ENCODE measurements around the gene IL26. TPM values are rescaled to one million over a fixed set of nuclear protein-coding genes. Genes with fewer than 3 reads are reported as not detected.

The IL26 gene
- polyA plus RNA-seq, 1 donor from 2014 or later, result not detected

DNA sequence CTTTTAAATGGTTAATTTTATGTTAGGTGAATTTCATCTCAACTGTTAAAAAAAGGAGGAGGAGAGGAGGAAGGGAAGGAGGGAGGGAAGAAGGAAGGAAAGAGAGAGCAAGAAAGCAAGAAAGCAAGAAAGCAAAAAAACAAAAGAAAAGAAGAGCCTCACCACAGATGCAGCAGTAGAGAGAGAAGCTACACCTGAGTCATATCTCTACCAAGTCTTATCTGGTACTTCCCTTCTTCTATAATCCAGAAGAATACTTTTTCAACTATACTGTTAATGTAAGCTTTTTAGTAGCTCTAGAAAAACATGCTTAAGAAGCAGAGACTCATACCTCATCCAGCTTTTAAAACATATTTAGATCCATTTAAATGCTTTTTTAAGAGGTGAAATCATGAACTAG is 5.6 kb upstream of the IL26 start:
- Histone ChIP-seq H2AFZ (ENCODE audit: low read depth, low read length) (no peak overlapping the region), H3K27me3 (ENCODE audit: insufficient read depth, low read depth, low read length) (no peaks in the 10 kb centered on the region), H3F3A (ENCODE audit: insufficient read depth, low read length, poor library complexity, severe bottlenecking) (no peaks in the 10 kb centered on the region), H3K79me2 (replicated peaks; ENCODE audit: insufficient read depth, low read length) (no peaks in the 10 kb centered on the region), H4K20me1 (ENCODE audit: insufficient read depth) (no peaks in the 10 kb centered on the region), H3K9me3 (ENCODE audit: low read length) (no peaks in the 10 kb centered on the region), H3K4me2 (ENCODE audit: low read length) (no peak overlapping the region), H3K9ac (ENCODE audit: low read length) (no peak overlapping the region), H3K36me3 (ENCODE audit: insufficient read depth, low read length) (no peaks in the 10 kb centered on the region), H3K4me3 (ENCODE audit: low read length) (no peak overlapping the region), H3K9me2 (ENCODE audit: insufficient read depth, low read length) (no peaks in the 10 kb centered on the region), H3K27ac (ENCODE audit: low read length) (no peak overlapping the region)
- no peak for TF ChIP-seq SMC3 (conservative IDR thresholded peaks at IDR 0.05; ENCODE audit: poor library complexity)
- TF ChIP-seq EZH2 (IDR thresholded peaks at IDR 0.05; ENCODE audit: borderline replicate concordance, insufficient read depth, low read length, poor library complexity, severe bottlenecking), result no peak

DNA sequence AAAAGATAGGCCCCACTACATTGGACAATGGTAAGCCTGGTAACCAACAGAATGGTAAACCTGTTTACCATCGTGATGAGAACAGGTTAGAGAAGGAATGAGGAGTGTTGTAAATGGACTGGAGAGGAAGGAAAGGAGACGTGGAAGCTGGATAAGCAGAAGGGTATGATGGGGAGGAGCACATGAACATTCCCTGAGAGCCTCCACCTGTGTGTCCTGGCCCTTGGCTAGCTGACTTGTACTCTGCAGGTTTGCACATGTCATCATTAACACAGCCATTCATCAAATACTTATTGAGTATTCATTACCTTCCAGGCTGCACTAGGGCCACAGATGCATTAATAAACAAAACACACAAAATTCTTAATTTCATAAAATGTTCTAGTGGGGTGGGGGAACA is 4.3 kb upstream of the IL26 start:
- H3K27me3 ChIP-seq (ENCODE audit: insufficient read depth, low read depth, low read length), result no peaks in the 10 kb centered on the region

DNA sequence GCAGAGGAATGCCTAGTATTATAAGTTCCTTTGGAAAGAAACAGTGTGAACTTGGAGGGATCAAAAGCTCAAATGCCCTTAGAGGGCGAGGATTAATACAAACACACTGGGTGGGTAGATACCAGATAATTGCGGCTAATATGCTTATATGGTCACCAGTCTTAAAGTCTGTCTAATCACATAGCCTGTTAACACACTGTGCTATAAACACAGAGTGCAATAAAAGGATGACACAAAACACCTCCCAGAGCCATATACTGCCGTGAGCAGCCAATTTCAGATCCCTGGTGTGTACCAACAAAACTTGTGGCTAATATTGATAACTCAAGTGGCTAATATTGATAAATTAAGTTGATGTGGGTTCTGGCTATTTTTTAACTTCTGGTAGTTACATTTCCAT is 1.7 kb upstream of the IL26 start:
- Histone ChIP-seq H3K9me3 (ENCODE audit: low read length) (no peaks in the 10 kb centered on the region), H2AFZ (ENCODE audit: low read depth, low read length) (no peak overlapping the region), H3K9me2 (ENCODE audit: insufficient read depth, low read length) (no peaks in the 10 kb centered on the region), H3K27ac (ENCODE audit: low read length) (no peak overlapping the region), H3K9ac (ENCODE audit: low read length) (no peak overlapping the region), H3K36me3 (ENCODE audit: insufficient read depth, low read length) (no peaks in the 10 kb centered on the region), H3K4me3 (ENCODE audit: low read length) (no peak overlapping the region), H4K20me1 (ENCODE audit: insufficient read depth) (no peaks in the 10 kb centered on the region), H3K4me2 (ENCODE audit: low read length) (no peak overlapping the region), H3F3A (ENCODE audit: insufficient read depth, low read length, poor library complexity, severe bottlenecking) (no peaks in the 10 kb centered on the region), H3K79me2 (replicated peaks; ENCODE audit: insufficient read depth, low read length) (no peaks in the 10 kb centered on the region), H3K27me3 (ENCODE audit: insufficient read depth, low read depth, low read length) (no peaks in the 10 kb centered on the region)
- TF ChIP-seq EZH2 (IDR thresholded peaks at IDR 0.05; ENCODE audit: borderline replicate concordance, insufficient read depth, low read length, poor library complexity, severe bottlenecking) (no peak), SMC3 (conservative IDR thresholded peaks at IDR 0.05; ENCODE audit: poor library complexity) (no peak), RAD21 (conservative IDR thresholded peaks at IDR 0.05) (no peak), POLR2AphosphoS5 (IDR thresholded peaks at IDR 0.05) (no peak), MXI1 (conservative IDR thresholded peaks at IDR 0.05; ENCODE audit: poor library complexity, severe bottlenecking) (no peak), TAF1 (IDR thresholded peaks at IDR 0.05; ENCODE audit: low read depth) (no peak), EP300 (conservative IDR thresholded peaks at IDR 0.05; ENCODE audit: poor library complexity, severe bottlenecking) (no peak)
- TF ChIP-seq, protein P1, sequence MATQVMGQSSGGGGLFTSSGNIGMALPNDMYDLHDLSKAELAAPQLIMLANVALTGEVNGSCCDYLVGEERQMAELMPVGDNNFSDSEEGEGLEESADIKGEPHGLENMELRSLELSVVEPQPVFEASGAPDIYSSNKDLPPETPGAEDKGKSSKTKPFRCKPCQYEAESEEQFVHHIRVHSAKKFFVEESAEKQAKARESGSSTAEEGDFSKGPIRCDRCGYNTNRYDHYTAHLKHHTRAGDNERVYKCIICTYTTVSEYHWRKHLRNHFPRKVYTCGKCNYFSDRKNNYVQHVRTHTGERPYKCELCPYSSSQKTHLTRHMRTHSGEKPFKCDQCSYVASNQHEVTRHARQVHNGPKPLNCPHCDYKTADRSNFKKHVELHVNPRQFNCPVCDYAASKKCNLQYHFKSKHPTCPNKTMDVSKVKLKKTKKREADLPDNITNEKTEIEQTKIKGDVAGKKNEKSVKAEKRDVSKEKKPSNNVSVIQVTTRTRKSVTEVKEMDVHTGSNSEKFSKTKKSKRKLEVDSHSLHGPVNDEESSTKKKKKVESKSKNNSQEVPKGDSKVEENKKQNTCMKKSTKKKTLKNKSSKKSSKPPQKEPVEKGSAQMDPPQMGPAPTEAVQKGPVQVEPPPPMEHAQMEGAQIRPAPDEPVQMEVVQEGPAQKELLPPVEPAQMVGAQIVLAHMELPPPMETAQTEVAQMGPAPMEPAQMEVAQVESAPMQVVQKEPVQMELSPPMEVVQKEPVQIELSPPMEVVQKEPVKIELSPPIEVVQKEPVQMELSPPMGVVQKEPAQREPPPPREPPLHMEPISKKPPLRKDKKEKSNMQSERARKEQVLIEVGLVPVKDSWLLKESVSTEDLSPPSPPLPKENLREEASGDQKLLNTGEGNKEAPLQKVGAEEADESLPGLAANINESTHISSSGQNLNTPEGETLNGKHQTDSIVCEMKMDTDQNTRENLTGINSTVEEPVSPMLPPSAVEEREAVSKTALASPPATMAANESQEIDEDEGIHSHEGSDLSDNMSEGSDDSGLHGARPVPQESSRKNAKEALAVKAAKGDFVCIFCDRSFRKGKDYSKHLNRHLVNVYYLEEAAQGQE (IDR thresholded peaks at IDR 0.05; ENCODE audit: borderline replicate concordance), result no peak
- TF ChIP-seq, protein P2, sequence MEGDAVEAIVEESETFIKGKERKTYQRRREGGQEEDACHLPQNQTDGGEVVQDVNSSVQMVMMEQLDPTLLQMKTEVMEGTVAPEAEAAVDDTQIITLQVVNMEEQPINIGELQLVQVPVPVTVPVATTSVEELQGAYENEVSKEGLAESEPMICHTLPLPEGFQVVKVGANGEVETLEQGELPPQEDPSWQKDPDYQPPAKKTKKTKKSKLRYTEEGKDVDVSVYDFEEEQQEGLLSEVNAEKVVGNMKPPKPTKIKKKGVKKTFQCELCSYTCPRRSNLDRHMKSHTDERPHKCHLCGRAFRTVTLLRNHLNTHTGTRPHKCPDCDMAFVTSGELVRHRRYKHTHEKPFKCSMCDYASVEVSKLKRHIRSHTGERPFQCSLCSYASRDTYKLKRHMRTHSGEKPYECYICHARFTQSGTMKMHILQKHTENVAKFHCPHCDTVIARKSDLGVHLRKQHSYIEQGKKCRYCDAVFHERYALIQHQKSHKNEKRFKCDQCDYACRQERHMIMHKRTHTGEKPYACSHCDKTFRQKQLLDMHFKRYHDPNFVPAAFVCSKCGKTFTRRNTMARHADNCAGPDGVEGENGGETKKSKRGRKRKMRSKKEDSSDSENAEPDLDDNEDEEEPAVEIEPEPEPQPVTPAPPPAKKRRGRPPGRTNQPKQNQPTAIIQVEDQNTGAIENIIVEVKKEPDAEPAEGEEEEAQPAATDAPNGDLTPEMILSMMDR (IDR thresholded peaks at IDR 0.05; ENCODE audit: poor library complexity, severe bottlenecking), result no peak

More for the DNA sequence above, 4.3 kb upstream of the IL26 start:
- no peaks in the 10 kb centered on the region for H3K79me2 ChIP-seq (replicated peaks; ENCODE audit: insufficient read depth, low read length)
- H2AFZ ChIP-seq (ENCODE audit: low read depth, low read length), result no peak overlapping the region
- no peak overlapping the region for H3K9ac ChIP-seq (ENCODE audit: low read length)
- H3K4me3 ChIP-seq (ENCODE audit: low read length), result no peak overlapping the region
- H3K27ac ChIP-seq (ENCODE audit: low read length), result no peak overlapping the region
- TF ChIP-seq TAF1 (IDR thresholded peaks at IDR 0.05; ENCODE audit: low read depth) (no peak), SMC3 (conservative IDR thresholded peaks at IDR 0.05; ENCODE audit: poor library complexity) (no peak), EZH2 (IDR thresholded peaks at IDR 0.05; ENCODE audit: borderline replicate concordance, insufficient read depth, low read length, poor library complexity, severe bottlenecking) (no peak), RAD21 (conservative IDR thresholded peaks at IDR 0.05) (no peak), MXI1 (conservative IDR thresholded peaks at IDR 0.05; ENCODE audit: poor library complexity, severe bottlenecking) (no peak)
- TF ChIP-seq, protein P2 (IDR thresholded peaks at IDR 0.05; ENCODE audit: poor library complexity, severe bottlenecking), result no peak
- no peaks in the 10 kb centered on the region for H3F3A ChIP-seq (ENCODE audit: insufficient read depth, low read length, poor library complexity, severe bottlenecking)
- H3K4me2 ChIP-seq (ENCODE audit: low read length), result no peak overlapping the region
- no peaks in the 10 kb centered on the region for H4K20me1 ChIP-seq (ENCODE audit: insufficient read depth)
- no peaks in the 10 kb centered on the region for H3K9me2 ChIP-seq (ENCODE audit: insufficient read depth, low read length)
- H3K36me3 ChIP-seq (ENCODE audit: insufficient read depth, low read length), result no peaks in the 10 kb centered on the region
- no peaks in the 10 kb centered on the region for H3K9me3 ChIP-seq (ENCODE audit: low read length)

Data from neural cell (in vitro differentiated cells).